Measurements from ENCODE around the gene VASH1.

GRCh38 chr14:76810953-76811400 is 49.7 kb downstream of the VASH1 start:
- TF ChIP-seq CTCF (IDR thresholded peaks at IDR 0.05; ENCODE audit: extremely low read depth in 1 of 2, insufficient read depth in 1 of 2, low read depth in 1 of 2, low read length in 2 of 2) = peak; percentile 29 to 49
- no peak for TF ChIP-seq EZH2 (IDR thresholded peaks at IDR 0.05; ENCODE audit: borderline replicate concordance, low read depth, low read length, severe bottlenecking)
- no peak for TF ChIP-seq MAX (IDR thresholded peaks at IDR 0.05; ENCODE audit: insufficient read depth, insufficient read length)
- no peak for TF ChIP-seq POLR2A (IDR thresholded peaks at IDR 0.05; ENCODE audit: low read depth, low read length)
- TF ChIP-seq POLR2AphosphoS5 (IDR thresholded peaks at IDR 0.05; ENCODE audit: insufficient read depth, low read depth, low read length) = no peak
- no peak for TF ChIP-seq GATA2 (IDR thresholded peaks at IDR 0.05; ENCODE audit: insufficient read depth, insufficient read length, low read depth, low read length)
- TF ChIP-seq MYC (IDR thresholded peaks at IDR 0.05; ENCODE audit: low read depth, low read length) = no peak
- no peak for TF ChIP-seq JUN (IDR thresholded peaks at IDR 0.05; ENCODE audit: borderline replicate concordance, insufficient read depth, insufficient read length, low read depth)
